K562 (cell line): ENCODE data around the gene AGAP3. TPM values are rescaled to one million over a fixed set of nuclear protein-coding genes. Genes with fewer than 3 reads are reported as not detected.

ENCODE experiments used
- CTCFL ChIP-seq: IDR thresholded peaks from 2 replicates; pipeline ENCODE4 v1.6.1; 2011; ENCODE audit warnings: borderline replicate concordance, low read depth, mild to moderate bottlenecking, moderate library complexity, low read length; ENCODE audit not compliant: insufficient read depth, poor library complexity, severe bottlenecking
- DEAF1 ChIP-seq: fragments of 450-650 bp; formaldehyde crosslinking; IDR thresholded peaks from 2 replicates; pipeline ENCODE4 v1.4.0; 2020; ENCODE audit warnings: mild to moderate bottlenecking, moderate library complexity
- L3MBTL2 ChIP-seq: fragments of 450-650 bp; IDR thresholded peaks from 2 replicates; pipeline ENCODE4 v1.6.1; 2016; ENCODE audit warnings: mild to moderate bottlenecking, moderate library complexity
- MYC ChIP-seq, 2 experiments: fragments of 250-450 bp in 1 of 2; sonication (Bioruptor Pico) in 1 of 2; IDR thresholded peaks; 2 replicates each; pipeline versions ENCODE4 v1.5.1 to v1.6.1; 2012 to 2021; ENCODE audit warnings: low read depth in 2 of 2, borderline replicate concordance in 1 of 2, improper control_type of control experiment in 1 of 2, low read length in 1 of 2, mild to moderate bottlenecking in 1 of 2, moderate library complexity in 1 of 2
- RBFOX2 ChIP-seq: fragments of 200-400 bp; formaldehyde crosslinking; IDR thresholded peaks from 2 replicates; pipeline ENCODE4 v1.6.1; 2017; ENCODE audit warnings: low read depth, mild to moderate bottlenecking, low read length, moderate library complexity
- RCOR1 ChIP-seq, 2 experiments: IDR thresholded peaks; 2 replicates each; pipeline ENCODE4 v1.6.1; 2012; ENCODE audit warnings: low read depth in 2 of 2, low read length in 2 of 2, borderline replicate concordance in 1 of 2, improper control_type of control experiment in 1 of 2
- SMAD1 ChIP-seq: fragments of 150-350 bp; IDR thresholded peaks from 2 replicates; pipeline ENCODE4 v1.6.1; 2014; ENCODE audit warnings: low read length, low read depth; ENCODE audit not compliant: partially characterized antibody
- TBP ChIP-seq: optimal IDR thresholded peaks from 2 replicates; pipeline ENCODE3; 2011; ENCODE audit warnings: low read depth, low read length, improper control_type of control experiment
- TCF3 ChIP-seq: sonication (generic); formaldehyde crosslinking; IDR thresholded peaks from 2 replicates; pipeline ENCODE4 v1.4.0; 2020; ENCODE audit warnings: mild to moderate bottlenecking, missing genetic modification reagents
- polyA plus RNA-seq, 8 experiments: library from polyadenylated mRNA; depleted of rRNA in 4 of 8; stranded (reverse) in 5 of 8; unstranded in 3 of 8; fragments of >200 nt; fragmentation: Nextera tagmentation in 2 of 8; fragmentation: Illumina TruSeq in 1 of 8; extraction: Ambion mirVana in 2 of 8; extraction: Trizol in 1 of 8; gene quantifications; 2 replicates each; pipeline versions ENCODE4 v1.2.1 to v1.2.3, GENCODE V29; 2011 to 2014; ENCODE audit warnings: inconsistent platforms in 1 of 8, missing spikeins in 1 of 8
- total RNA-seq, 7 experiments: library from RNA; depleted of rRNA in 6 of 7; stranded (reverse); fragments of >200 nt in 6 of 7; fragmentation: Illumina TruSeq in 2 of 7; extraction: Trizol in 2 of 7; gene quantifications; 2 replicates each; pipeline versions ENCODE4 v1.2.1 to v1.2.3, GENCODE V29; 2011 to 2021; ENCODE audit warnings: low replicate concordance in 1 of 7
- TF ChIP-seq, protein P1 (sequence below): fragments of 200-800 bp; sonication (Bioruptor generic); IDR thresholded peaks from 2 replicates; pipeline ENCODE4 v1.6.1; 2017; ENCODE audit warnings: missing genetic modification characterization, missing compliant biosample characterization
- TF ChIP-seq, protein P2 (sequence below): sonication (generic); formaldehyde crosslinking; IDR thresholded peaks from 2 replicates; pipeline ENCODE4 v1.8.1; 2023; ENCODE audit warnings: mild to moderate bottlenecking, missing genetic modification reagents
- TF ChIP-seq, protein P3 (sequence below): fragments of 250-450 bp; sonication (Bioruptor Pico); IDR thresholded peaks from 2 replicates; pipeline ENCODE4 v1.4.0; 2020

AGAP3 gene
- total and polyA plus RNA-seq, 9 of the 15 experiments (the other 6 are each of a cell fraction or from before 2014, with no cell fraction given): 3.4 to 208 (median 62.2) TPM

- TF ChIP-seq CTCFL (peak; percentile 72), TCF3 (no peak), L3MBTL2 (peak; percentile 27; the same call in 1 of the 2 replicates), DEAF1 (peak; percentile 87), MYC (IDR thresholded peaks at IDR 0.05; ENCODE audit: low read depth, low read length) (peak; percentile 33; the same call in 1 of the 2 replicates), MYC (CRISPR knock-in tag; IDR thresholded peaks at IDR 0.05; ENCODE audit: borderline replicate concordance, low read depth) (no peak), TBP (no peak), RCOR1 (IDR thresholded peaks at IDR 0.05; ENCODE audit: borderline replicate concordance in 1 of 2, low read depth in 2 of 2, low read length in 2 of 2) (peak in 1 of 2 experiments; percentile 75; a peak in 2 of 4 replicates), SMAD1 (peak; percentile 48), RBFOX2 (0 out of 2 replicates have a peak, but pooled peaks have one; percentile 16)
- TF ChIP-seq, protein P1, sequence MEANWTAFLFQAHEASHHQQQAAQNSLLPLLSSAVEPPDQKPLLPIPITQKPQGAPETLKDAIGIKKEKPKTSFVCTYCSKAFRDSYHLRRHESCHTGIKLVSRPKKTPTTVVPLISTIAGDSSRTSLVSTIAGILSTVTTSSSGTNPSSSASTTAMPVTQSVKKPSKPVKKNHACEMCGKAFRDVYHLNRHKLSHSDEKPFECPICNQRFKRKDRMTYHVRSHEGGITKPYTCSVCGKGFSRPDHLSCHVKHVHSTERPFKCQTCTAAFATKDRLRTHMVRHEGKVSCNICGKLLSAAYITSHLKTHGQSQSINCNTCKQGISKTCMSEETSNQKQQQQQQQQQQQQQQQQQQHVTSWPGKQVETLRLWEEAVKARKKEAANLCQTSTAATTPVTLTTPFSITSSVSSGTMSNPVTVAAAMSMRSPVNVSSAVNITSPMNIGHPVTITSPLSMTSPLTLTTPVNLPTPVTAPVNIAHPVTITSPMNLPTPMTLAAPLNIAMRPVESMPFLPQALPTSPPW (CRISPR knock-in tag): peak; percentile 52
- TF ChIP-seq, protein P2, sequence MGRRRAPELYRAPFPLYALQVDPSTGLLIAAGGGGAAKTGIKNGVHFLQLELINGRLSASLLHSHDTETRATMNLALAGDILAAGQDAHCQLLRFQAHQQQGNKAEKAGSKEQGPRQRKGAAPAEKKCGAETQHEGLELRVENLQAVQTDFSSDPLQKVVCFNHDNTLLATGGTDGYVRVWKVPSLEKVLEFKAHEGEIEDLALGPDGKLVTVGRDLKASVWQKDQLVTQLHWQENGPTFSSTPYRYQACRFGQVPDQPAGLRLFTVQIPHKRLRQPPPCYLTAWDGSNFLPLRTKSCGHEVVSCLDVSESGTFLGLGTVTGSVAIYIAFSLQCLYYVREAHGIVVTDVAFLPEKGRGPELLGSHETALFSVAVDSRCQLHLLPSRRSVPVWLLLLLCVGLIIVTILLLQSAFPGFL (CRISPR knock-in tag): 0 out of 2 replicates have a peak, but pooled peaks have one; percentile 76
- TF ChIP-seq, protein P3, sequence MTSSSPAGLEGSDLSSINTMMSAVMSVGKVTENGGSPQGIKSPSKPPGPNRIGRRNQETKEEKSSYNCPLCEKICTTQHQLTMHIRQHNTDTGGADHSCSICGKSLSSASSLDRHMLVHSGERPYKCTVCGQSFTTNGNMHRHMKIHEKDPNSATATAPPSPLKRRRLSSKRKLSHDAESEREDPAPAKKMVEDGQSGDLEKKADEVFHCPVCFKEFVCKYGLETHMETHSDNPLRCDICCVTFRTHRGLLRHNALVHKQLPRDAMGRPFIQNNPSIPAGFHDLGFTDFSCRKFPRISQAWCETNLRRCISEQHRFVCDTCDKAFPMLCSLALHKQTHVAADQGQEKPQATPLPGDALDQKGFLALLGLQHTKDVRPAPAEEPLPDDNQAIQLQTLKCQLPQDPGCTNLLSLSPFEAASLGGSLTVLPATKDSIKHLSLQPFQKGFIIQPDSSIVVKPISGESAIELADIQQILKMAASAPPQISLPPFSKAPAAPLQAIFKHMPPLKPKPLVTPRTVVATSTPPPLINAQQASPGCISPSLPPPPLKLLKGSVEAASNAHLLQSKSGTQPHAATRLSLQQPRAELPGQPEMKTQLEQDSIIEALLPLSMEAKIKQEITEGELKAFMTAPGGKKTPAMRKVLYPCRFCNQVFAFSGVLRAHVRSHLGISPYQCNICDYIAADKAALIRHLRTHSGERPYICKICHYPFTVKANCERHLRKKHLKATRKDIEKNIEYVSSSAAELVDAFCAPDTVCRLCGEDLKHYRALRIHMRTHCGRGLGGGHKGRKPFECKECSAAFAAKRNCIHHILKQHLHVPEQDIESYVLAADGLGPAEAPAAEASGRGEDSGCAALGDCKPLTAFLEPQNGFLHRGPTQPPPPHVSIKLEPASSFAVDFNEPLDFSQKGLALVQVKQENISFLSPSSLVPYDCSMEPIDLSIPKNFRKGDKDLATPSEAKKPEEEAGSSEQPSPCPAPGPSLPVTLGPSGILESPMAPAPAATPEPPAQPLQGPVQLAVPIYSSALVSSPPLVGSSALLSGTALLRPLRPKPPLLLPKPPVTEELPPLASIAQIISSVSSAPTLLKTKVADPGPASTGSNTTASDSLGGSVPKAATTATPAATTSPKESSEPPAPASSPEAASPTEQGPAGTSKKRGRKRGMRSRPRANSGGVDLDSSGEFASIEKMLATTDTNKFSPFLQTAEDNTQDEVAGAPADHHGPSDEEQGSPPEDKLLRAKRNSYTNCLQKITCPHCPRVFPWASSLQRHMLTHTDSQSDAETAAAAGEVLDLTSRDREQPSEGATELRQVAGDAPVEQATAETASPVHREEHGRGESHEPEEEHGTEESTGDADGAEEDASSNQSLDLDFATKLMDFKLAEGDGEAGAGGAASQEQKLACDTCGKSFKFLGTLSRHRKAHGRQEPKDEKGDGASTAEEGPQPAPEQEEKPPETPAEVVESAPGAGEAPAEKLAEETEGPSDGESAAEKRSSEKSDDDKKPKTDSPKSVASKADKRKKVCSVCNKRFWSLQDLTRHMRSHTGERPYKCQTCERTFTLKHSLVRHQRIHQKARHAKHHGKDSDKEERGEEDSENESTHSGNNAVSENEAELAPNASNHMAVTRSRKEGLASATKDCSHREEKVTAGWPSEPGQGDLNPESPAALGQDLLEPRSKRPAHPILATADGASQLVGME (CRISPR knock-in tag): 0 out of 2 replicates have a peak, but pooled peaks have one; percentile 37
These were observed 24.8 kb downstream of the AGAP3 start (continued) for GRCh38 chr7:151110941-151111645.
